Measurements from ENCODE around the gene PRODH.
"Not testable (repeated sequence)": the region's sequence is repeated elsewhere in the genome, so short reads cannot be mapped to it uniquely, and the experiment has no call there.

The PRODH gene

GRCh38 chr22:18972591-18972990 is 36.5 kb upstream of the PRODH start:
- POLR2A ChIA-PET, result not testable (repeated sequence)

GRCh38 chr22:18972029-18972428 is 35.9 kb upstream of the PRODH start:
- POLR2A ChIA-PET; H3K9me3 ChIP-seq (ENCODE audit: control insufficient read depth, insufficient read depth, low read depth, low read length); H3K36me3 ChIP-seq (ENCODE audit: control insufficient read depth in 2 of 2, insufficient read depth in 1 of 2, low read length in 2 of 2); H3K4me3 ChIP-seq (ENCODE audit: low read depth, low read length); H3K4me1 ChIP-seq (ENCODE audit: control insufficient read depth, insufficient read depth, low read length); H3K27ac ChIP-seq (ENCODE audit: extremely low read depth, low read depth, low read length); CTCF ChIA-PET: not testable (repeated sequence)

More at GRCh38 chr22:18972591-18972990, 36.5 kb upstream of the PRODH start:
- H3K4me3 ChIP-seq (ENCODE audit: low read depth, low read length); CTCF ChIA-PET; H3K4me1 ChIP-seq (ENCODE audit: control insufficient read depth, insufficient read depth, low read length); H3K27ac ChIP-seq (ENCODE audit: extremely low read depth, low read depth, low read length); H3K36me3 ChIP-seq (ENCODE audit: control insufficient read depth in 2 of 2, insufficient read depth in 1 of 2, low read length in 2 of 2); H3K9me3 ChIP-seq (ENCODE audit: control insufficient read depth, insufficient read depth, low read depth, low read length): not testable (repeated sequence)

- ChIA-PET POLR2A (no interaction called here), CTCF (no interaction called here)
- Histone ChIP-seq H3K9me3 (ENCODE audit: control insufficient read depth, insufficient read depth, low read depth, low read length) (no peaks in the 10 kb centered on the region), H3K4me3 (ENCODE audit: low read depth, low read length) (peak overlapping the region; percentile 75), H3K36me3 (ENCODE audit: control insufficient read depth in 2 of 2, insufficient read depth in 1 of 2, low read length in 2 of 2) (no peaks in the 10 kb centered on the region), H3K27ac (ENCODE audit: extremely low read depth, low read depth, low read length) (peak overlapping the region; percentile 16; the same call in 1 of the 2 replicates), H3K4me1 (ENCODE audit: control insufficient read depth, insufficient read depth, low read length) (no peaks in the 10 kb centered on the region)
- TF ChIP-seq KLF1 (tag by site-specific recombination; IDR thresholded peaks at IDR 0.05) (peak; percentile 1; the same call in 1 of the 2 replicates), PRDM10 (tag by site-specific recombination; IDR thresholded peaks at IDR 0.05) (no peak), ZBTB26 (tag by site-specific recombination; optimal IDR thresholded peaks at IDR 0.05) (no peak), ZNF677 (tag by site-specific recombination; IDR thresholded peaks at IDR 0.05) (no peak), PBX3 (CRISPR knock-in tag; IDR thresholded peaks at IDR 0.05) (peak; percentile 65; the same call in 1 of the 2 replicates), HIC1 (tag by site-specific recombination; IDR thresholded peaks at IDR 0.05) (0 out of 2 replicates have a peak, but pooled peaks have one; percentile 17)
These were observed 35.2 kb upstream of the PRODH start for GRCh38 chr22:18971321-18971751.

GRCh38 chr22:18970948-18971315 is 34.8 kb upstream of the PRODH start:
- H3K36me3 ChIP-seq (ENCODE audit: control insufficient read depth in 2 of 2, insufficient read depth in 1 of 2, low read length in 2 of 2), result no peaks in the 10 kb centered on the region
- no peaks in the 10 kb centered on the region for H3K4me1 ChIP-seq (ENCODE audit: control insufficient read depth, insufficient read depth, low read length)
- CTCF ChIA-PET, result no interaction called here
- H3K4me3 ChIP-seq (ENCODE audit: low read depth, low read length), result peak overlapping the region; percentile 75
- POLR2A ChIA-PET, result no interaction called here
- H3K27ac ChIP-seq (ENCODE audit: extremely low read depth, low read depth, low read length), result peak overlapping the region; percentile 90
- H3K9me3 ChIP-seq (ENCODE audit: control insufficient read depth, insufficient read depth, low read depth, low read length), result no peaks in the 10 kb centered on the region
- TF ChIP-seq GLIS1 (tag by site-specific recombination; IDR thresholded peaks at IDR 0.05) (no peak), ZNF362 (tag by site-specific recombination; IDR thresholded peaks at IDR 0.05) (no peak), ZFP69B (tag by site-specific recombination; IDR thresholded peaks at IDR 0.05) (no peak), ZNF747 (tag by site-specific recombination; IDR thresholded peaks at IDR 0.05) (no peak), ZNF510 (tag by site-specific recombination; IDR thresholded peaks at IDR 0.05; ENCODE audit: insufficient replicate concordance) (no peak), BCL11A (tag by site-specific recombination; IDR thresholded peaks at IDR 0.05; ENCODE audit: low read depth) (no peak), ZBTB8A (tag by site-specific recombination; IDR thresholded peaks at IDR 0.05) (peak; percentile 32; the same call in 1 of the 2 replicates), ZNF791 (tag by site-specific recombination; IDR thresholded peaks at IDR 0.05) (no peak), ZNF704 (tag by site-specific recombination; IDR thresholded peaks at IDR 0.05) (no peak), KLF8 (tag by site-specific recombination; IDR thresholded peaks at IDR 0.05) (0 out of 2 replicates have a peak, but pooled peaks have one; percentile 12), ZNF423 (tag by site-specific recombination; IDR thresholded peaks at IDR 0.05) (no peak)

All from HEK293 (cell line).